GM23338 (cell line): ENCODE measurements around the gene DOCK1. TPM values are rescaled to one million over a fixed set of nuclear protein-coding genes. Genes with fewer than 3 reads are reported as not detected.

Source experiments
- ATAC-seq: fragments of 200-7000 bp; cut with Tn5 transposase; 3 replicates; pipeline ENCODE4 v1.9.1; 2020
- DNase-seq: peaks from one replicate; pipeline ENCODE4 v3.0.0-alpha.2; 2015; ENCODE audit warnings: low spot score
- H2AFZ ChIP-seq: fragments of 200-600 bp; sonication (generic); 2 replicates; pipeline ENCODE4 v1.8.0; 2016; ENCODE audit warnings: antibody characterized with exemption, mild to moderate bottlenecking, moderate library complexity
- H3F3A ChIP-seq: fragments of 200-600 bp; sonication (generic); replicated peaks from 2 replicates; pipeline ENCODE4 v1.8.0; 2017; ENCODE audit warnings: antibody characterized with exemption, mixed run types, low read depth
- H3K27ac ChIP-seq: fragments of 200-600 bp; sonication (generic); 2 replicates; pipeline ENCODE4 v1.6.1; 2016; ENCODE audit warnings: low read depth
- H3K27me3 ChIP-seq: fragments of 200-600 bp; sonication (generic); 2 replicates; pipeline ENCODE4 v1.8.0; 2016; ENCODE audit warnings: mild to moderate bottlenecking, mixed run types, moderate library complexity; ENCODE audit not compliant: insufficient read depth
- H3K36me3 ChIP-seq: fragments of 200-600 bp; sonication (generic); 2 replicates; pipeline ENCODE4 v1.8.0; 2016; ENCODE audit warnings: mild to moderate bottlenecking; ENCODE audit not compliant: insufficient read depth
- H3K4me1 ChIP-seq: fragments of 200-600 bp; sonication (generic); 2 replicates; pipeline ENCODE4 v1.8.0; 2016; ENCODE audit warnings: mild to moderate bottlenecking, moderate library complexity; ENCODE audit not compliant: insufficient read depth
- H3K4me2 ChIP-seq: fragments of 200-600 bp; sonication (generic); 2 replicates; pipeline ENCODE4 v1.7.1; 2017; ENCODE audit warnings: mixed run types
- H3K4me3 ChIP-seq: fragments of 200-600 bp; sonication (generic); 2 replicates; pipeline ENCODE4 v1.6.1; 2016; ENCODE audit warnings: mixed run types
- H3K79me2 ChIP-seq: fragments of 200-600 bp; sonication (generic); replicated peaks from 2 replicates; pipeline ENCODE4 v1.8.0; 2017; ENCODE audit warnings: mild to moderate bottlenecking; ENCODE audit not compliant: insufficient read depth
- H3K9me2 ChIP-seq: fragments of 200-600 bp; sonication (generic); 2 replicates; pipeline ENCODE4 v1.8.0; 2017; ENCODE audit not compliant: insufficient read depth
- H4K20me1 ChIP-seq: fragments of 200-600 bp; sonication (generic); replicated peaks from 2 replicates; pipeline ENCODE4 v1.8.0; 2017; ENCODE audit warnings: mild to moderate bottlenecking; ENCODE audit not compliant: insufficient read depth
- H3K27ac Mint-ChIP-seq: 2 replicates; pipeline ENCODE4 v1.8.0; 2020; ENCODE audit warnings: inconsistent platforms, mild to moderate bottlenecking, moderate library complexity, mixed read lengths
- H3K27me3 Mint-ChIP-seq: 3 replicates; pipeline ENCODE4 v1.8.0; 2022; ENCODE audit warnings: low read depth, mild to moderate bottlenecking, moderate library complexity, mixed read lengths, inconsistent platforms; ENCODE audit not compliant: insufficient read depth, poor library complexity
- H3K36me3 Mint-ChIP-seq: 3 replicates; pipeline ENCODE4 v1.8.0; 2021; ENCODE audit warnings: low read depth, mild to moderate bottlenecking, inconsistent platforms, moderate library complexity, mixed read lengths
- H3K4me1 Mint-ChIP-seq: 3 replicates; pipeline ENCODE4 v1.8.0; 2020; ENCODE audit warnings: mild to moderate bottlenecking, inconsistent platforms, mixed read lengths
- H3K4me3 Mint-ChIP-seq: 3 replicates; pipeline ENCODE4 v1.8.0; 2021; ENCODE audit warnings: moderate library complexity, mild to moderate bottlenecking, inconsistent platforms, mixed read lengths
- H3K9me3 Mint-ChIP-seq: 3 replicates; pipeline ENCODE4 v1.8.0; 2020; ENCODE audit warnings: moderate library complexity, mild to moderate bottlenecking, inconsistent platforms, mixed read lengths
- CREB1 ChIP-seq: fragments of 250-450 bp; sonication (Bioruptor Pico); IDR thresholded peaks from 2 replicates; pipeline ENCODE4 v1.5.0; 2020; ENCODE audit warnings: low read depth, mild to moderate bottlenecking, moderate library complexity
- EZH2 ChIP-seq: fragments of 200-600 bp; sonication (generic); IDR thresholded peaks from one replicate; pipeline ENCODE4 v1.8.0; 2017; ENCODE audit warnings: antibody characterized with exemption, mild to moderate bottlenecking, low read depth; ENCODE audit not compliant: unreplicated experiment
- EZH2phosphoT487 ChIP-seq: fragments of 200-600 bp; sonication (generic); IDR thresholded peaks from one replicate; pipeline ENCODE4 v1.8.1; 2018; ENCODE audit warnings: antibody characterized with exemption; ENCODE audit not compliant: unreplicated experiment
- JUNB ChIP-seq: IDR thresholded peaks from one replicate; pipeline ENCODE4 v1.6.1; 2016; ENCODE audit warnings: antibody characterized with exemption; ENCODE audit not compliant: unreplicated experiment
- NANOG ChIP-seq: IDR thresholded peaks from 2 replicates; pipeline ENCODE4 v1.6.1; 2016; ENCODE audit warnings: antibody characterized with exemption, borderline replicate concordance
- POLR2AphosphoS5 ChIP-seq: IDR thresholded peaks from 2 replicates; pipeline ENCODE4 v1.6.1; 2016; ENCODE audit warnings: antibody characterized with exemption, low read depth
- STAT1 ChIP-seq: IDR thresholded peaks from one replicate; pipeline ENCODE4 v1.6.1; 2016; ENCODE audit warnings: antibody characterized with exemption; ENCODE audit not compliant: unreplicated experiment
- ZNF114 ChIP-seq: fragments of 250-450 bp; sonication (Bioruptor Pico); IDR thresholded peaks from 2 replicates; pipeline ENCODE4 v1.5.0; 2020; ENCODE audit warnings: mild to moderate bottlenecking, moderate library complexity
- ZNF331 ChIP-seq: fragments of 250-450 bp; sonication (Bioruptor Pico); IDR thresholded peaks from 2 replicates; pipeline ENCODE4 v1.5.0; 2020; ENCODE audit warnings: low read depth, mild to moderate bottlenecking, moderate library complexity
- ZNF462 ChIP-seq: fragments of 250-450 bp; sonication (Bioruptor Pico); IDR thresholded peaks from 2 replicates; pipeline ENCODE4 v1.5.0; 2020; ENCODE audit warnings: mild to moderate bottlenecking, moderate library complexity
- polyA plus RNA-seq: library from polyadenylated mRNA; unstranded; fragments of >200 nt; fragmentation: Nextera tagmentation; extraction: Ambion mirVana; gene quantifications from 2 replicates; pipeline ENCODE4 v1.2.1, GENCODE V29; 2016
- total RNA-seq: library from RNA; depleted of rRNA; stranded (reverse); fragments of >200 nt; shearing (Covaris generic); gene quantifications from 2 replicates; pipeline ENCODE4 v1.2.3, GENCODE V29; 2014
- TF ChIP-seq, protein P1 (sequence below), 2 experiments: fragments of 200-600 bp in 1 of 2; sonication (generic) in 1 of 2; conservative IDR thresholded peaks; 2 replicates each; pipeline versions ENCODE4 v1.5.1 to v1.6.1; 2016 to 2017; ENCODE audit warnings: antibody characterized with exemption in 2 of 2, low read depth in 2 of 2, mild to moderate bottlenecking in 2 of 2, moderate library complexity in 1 of 2
- TF ChIP-seq, protein P2 (sequence below): IDR thresholded peaks from 2 replicates; pipeline ENCODE4 v1.6.1; 2016; ENCODE audit warnings: antibody characterized with exemption
- TF ChIP-seq, protein P3 (sequence below): IDR thresholded peaks from one replicate; pipeline ENCODE4 v1.6.1; 2018; ENCODE audit warnings: antibody characterized with exemption; ENCODE audit not compliant: unreplicated experiment

Gene DOCK1
- total and polyA plus RNA-seq, 2 experiments from 2014 or later, result 13.2 to 55.3 TPM

DNA sequence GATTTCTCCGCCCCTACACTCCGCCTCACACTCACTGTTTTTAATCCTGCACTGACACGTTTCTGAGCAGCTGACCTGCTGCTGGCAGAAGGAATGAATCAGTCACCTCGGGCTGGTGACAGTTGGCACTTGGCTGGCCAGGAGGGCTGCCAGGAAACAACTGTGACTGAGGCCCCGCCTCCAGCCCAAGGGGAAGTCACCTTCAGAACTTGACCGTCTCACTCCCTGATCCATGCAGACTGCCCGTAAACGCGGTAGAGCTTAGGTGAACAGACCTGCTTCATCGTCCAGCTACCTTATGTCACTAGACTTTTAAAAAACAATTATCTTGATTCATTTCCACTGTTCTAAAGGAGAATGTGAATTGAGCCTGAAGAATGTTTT is 107.5 kb downstream of the DOCK1 start:
- H3K4me2 ChIP-seq, result no peak overlapping the region
- DNase-seq (peak; percentile 17), ATAC-seq (peak; percentile 30; the same call in 2 of the 3 replicates)
- Mint-ChIP-seq H3K27ac (peak overlapping the region; percentile 62; the same call in 1 of the 2 replicates), H3K36me3 (peaks cover 25% of the 10 kb centered on the region), H3K4me1 (peaks cover 17% of the 10 kb centered on the region; the same call in 2 of the 3 replicates), H3K27me3 (peaks cover 4% of the 10 kb centered on the region), H3K4me3 (no peak overlapping the region), H3K9me3 (no peaks in the 10 kb centered on the region)
- no peaks in the 10 kb centered on the region for H3K79me2 ChIP-seq
- H3F3A ChIP-seq, result no peaks in the 10 kb centered on the region
- H3K4me3 ChIP-seq, result no peak overlapping the region
- no peak overlapping the region for H2AFZ ChIP-seq
- H4K20me1 ChIP-seq, result no peaks in the 10 kb centered on the region; the same call in 1 of the 2 replicates
- H3K27ac ChIP-seq, result no peak overlapping the region
- H3K9me2 ChIP-seq, result no peaks in the 10 kb centered on the region
- H3K27me3 ChIP-seq, result no peaks in the 10 kb centered on the region
- H3K4me1 ChIP-seq, result no peaks in the 10 kb centered on the region
- peaks cover 4% of the 10 kb centered on the region; the same call in 1 of the 2 replicates for H3K36me3 ChIP-seq
- TF ChIP-seq STAT1, result no peak
- no peak for TF ChIP-seq NANOG
- TF ChIP-seq CREB1 (CRISPR knock-in tag), result no peak
- TF ChIP-seq, protein P1, sequence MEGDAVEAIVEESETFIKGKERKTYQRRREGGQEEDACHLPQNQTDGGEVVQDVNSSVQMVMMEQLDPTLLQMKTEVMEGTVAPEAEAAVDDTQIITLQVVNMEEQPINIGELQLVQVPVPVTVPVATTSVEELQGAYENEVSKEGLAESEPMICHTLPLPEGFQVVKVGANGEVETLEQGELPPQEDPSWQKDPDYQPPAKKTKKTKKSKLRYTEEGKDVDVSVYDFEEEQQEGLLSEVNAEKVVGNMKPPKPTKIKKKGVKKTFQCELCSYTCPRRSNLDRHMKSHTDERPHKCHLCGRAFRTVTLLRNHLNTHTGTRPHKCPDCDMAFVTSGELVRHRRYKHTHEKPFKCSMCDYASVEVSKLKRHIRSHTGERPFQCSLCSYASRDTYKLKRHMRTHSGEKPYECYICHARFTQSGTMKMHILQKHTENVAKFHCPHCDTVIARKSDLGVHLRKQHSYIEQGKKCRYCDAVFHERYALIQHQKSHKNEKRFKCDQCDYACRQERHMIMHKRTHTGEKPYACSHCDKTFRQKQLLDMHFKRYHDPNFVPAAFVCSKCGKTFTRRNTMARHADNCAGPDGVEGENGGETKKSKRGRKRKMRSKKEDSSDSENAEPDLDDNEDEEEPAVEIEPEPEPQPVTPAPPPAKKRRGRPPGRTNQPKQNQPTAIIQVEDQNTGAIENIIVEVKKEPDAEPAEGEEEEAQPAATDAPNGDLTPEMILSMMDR (conservative IDR thresholded peaks at IDR 0.05; ENCODE audit: low read depth in 2 of 2), result no peak
- no peak for TF ChIP-seq EZH2phosphoT487
- TF ChIP-seq ZNF114 (CRISPR knock-in tag), result no peak
- TF ChIP-seq POLR2AphosphoS5, result no peak
- TF ChIP-seq ZNF331 (CRISPR knock-in tag), result no peak
- no peak for TF ChIP-seq JUNB
- TF ChIP-seq, protein P2, sequence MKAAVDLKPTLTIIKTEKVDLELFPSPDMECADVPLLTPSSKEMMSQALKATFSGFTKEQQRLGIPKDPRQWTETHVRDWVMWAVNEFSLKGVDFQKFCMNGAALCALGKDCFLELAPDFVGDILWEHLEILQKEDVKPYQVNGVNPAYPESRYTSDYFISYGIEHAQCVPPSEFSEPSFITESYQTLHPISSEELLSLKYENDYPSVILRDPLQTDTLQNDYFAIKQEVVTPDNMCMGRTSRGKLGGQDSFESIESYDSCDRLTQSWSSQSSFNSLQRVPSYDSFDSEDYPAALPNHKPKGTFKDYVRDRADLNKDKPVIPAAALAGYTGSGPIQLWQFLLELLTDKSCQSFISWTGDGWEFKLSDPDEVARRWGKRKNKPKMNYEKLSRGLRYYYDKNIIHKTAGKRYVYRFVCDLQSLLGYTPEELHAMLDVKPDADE, result no peak
- TF ChIP-seq EZH2, result no peak
- TF ChIP-seq, protein P3, sequence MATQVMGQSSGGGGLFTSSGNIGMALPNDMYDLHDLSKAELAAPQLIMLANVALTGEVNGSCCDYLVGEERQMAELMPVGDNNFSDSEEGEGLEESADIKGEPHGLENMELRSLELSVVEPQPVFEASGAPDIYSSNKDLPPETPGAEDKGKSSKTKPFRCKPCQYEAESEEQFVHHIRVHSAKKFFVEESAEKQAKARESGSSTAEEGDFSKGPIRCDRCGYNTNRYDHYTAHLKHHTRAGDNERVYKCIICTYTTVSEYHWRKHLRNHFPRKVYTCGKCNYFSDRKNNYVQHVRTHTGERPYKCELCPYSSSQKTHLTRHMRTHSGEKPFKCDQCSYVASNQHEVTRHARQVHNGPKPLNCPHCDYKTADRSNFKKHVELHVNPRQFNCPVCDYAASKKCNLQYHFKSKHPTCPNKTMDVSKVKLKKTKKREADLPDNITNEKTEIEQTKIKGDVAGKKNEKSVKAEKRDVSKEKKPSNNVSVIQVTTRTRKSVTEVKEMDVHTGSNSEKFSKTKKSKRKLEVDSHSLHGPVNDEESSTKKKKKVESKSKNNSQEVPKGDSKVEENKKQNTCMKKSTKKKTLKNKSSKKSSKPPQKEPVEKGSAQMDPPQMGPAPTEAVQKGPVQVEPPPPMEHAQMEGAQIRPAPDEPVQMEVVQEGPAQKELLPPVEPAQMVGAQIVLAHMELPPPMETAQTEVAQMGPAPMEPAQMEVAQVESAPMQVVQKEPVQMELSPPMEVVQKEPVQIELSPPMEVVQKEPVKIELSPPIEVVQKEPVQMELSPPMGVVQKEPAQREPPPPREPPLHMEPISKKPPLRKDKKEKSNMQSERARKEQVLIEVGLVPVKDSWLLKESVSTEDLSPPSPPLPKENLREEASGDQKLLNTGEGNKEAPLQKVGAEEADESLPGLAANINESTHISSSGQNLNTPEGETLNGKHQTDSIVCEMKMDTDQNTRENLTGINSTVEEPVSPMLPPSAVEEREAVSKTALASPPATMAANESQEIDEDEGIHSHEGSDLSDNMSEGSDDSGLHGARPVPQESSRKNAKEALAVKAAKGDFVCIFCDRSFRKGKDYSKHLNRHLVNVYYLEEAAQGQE, result no peak
- no peak for TF ChIP-seq ZNF462 (CRISPR knock-in tag)
